ENCODE data around the gene TXNDC11.
A peak's percentile ranks its signal among the peaks of the same experiment; 100 is the strongest.

TXNDC11 gene

DNA sequence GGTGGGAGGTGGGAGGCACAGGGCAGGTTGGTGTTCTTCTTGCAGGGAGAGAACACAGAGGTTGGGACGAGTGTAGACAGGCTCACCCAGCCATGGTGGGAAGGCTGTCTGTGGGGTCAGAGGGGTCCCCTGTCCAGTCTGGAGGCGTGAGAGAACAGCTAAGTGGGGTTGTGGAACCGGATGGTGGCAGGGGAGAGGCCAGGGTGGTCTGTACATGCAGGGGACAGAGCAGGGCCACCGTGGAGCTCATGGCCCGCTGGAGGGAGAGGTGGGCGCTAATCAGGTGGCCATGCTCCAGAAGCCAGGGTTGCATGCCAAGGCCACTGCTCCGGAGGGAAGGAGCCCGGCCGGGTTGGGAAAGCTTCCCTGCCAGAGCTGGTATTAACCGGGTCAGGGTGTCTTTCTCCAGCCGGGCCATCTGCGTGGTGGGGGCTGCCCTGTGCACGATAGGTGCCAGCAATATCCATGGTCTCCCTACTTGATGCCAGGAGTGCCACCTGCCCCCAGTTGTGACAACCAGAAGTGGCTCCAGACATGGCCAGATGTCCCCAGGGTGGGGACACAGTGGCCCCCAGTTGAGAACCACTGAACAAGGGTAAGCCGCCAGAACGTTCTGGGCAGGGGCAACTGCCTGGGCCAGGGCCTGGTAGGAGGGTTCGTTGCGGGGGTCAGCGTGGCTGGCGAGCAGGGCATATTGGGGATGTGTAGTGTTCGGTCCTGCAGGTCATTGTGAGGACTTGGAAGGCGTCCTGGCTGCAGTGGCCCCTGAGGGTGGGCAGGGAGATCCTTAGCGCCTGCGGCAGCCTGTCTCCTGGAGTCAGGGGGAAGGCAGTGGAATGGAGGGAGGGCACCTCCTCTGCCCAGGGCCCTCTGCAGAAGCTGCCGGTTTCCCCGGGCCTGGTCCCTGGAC lies 69.3 kb downstream of the TXNDC11 start:
- no peak for DNase-seq

DNA sequence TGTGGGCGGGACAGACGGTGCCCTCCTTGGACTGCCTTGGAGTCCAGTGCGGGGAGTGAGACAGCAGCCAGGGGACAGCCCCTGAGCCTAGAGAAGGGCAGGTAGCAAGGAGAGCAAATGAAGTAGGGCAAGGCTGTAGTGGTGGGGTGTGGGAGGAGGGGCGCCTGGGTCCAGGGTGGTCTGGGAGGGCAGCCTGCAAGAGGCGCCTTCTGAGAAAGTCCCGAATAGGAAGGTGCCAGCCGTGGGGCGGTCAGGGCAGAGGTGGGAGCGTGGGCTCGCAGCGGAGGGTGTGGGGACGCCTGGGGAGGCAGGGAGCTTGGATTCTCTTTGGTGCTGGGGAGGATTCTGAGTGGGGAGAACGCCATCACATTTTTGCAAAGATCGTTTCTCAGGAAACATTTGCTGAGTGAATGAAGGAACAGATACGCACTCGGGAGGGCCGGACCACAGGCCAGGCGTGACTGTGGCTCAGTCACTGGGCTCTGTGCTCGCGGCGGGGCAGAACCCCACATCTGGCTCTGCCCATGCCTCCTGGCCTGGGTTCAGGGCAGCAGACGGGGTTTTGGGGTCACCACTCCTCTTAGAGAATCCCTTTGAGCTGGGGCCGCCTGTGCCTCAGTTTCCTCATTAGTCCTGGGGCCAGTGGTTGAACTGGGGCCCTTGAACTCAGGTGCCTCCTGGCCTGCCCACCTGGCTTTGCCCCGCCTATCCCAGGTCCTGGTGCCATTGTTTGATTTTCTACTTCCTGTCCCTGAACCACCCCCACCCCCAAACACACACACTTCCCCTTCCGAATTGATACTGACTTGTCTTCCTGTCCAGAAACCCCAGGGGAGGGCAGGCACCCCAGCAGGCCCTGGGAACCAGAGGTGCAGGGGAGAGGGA lies 70.2 kb downstream of the TXNDC11 start:
- peak in 1 of 5 experiments; percentile 84 for DNase-seq

DNA sequence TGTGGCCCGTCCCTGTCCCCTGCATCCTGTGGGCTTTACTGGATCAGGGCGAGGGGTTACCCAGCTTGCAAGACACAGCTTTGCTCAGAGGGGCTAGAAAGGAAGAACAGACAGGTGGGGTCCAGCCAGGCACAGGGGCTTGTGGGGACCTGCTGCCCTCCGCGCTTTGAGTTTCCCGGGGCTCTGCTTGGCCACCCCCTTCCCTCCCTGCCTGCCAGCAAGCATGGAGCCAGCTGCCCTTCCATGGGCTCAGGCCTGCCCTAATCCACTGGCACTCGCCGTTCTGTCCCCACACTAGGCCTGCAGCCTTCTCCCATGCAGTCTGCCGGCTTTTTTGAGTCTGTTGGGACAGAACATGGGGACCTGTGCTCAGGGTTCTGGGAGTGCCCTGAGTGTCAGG lies 71.0 kb downstream of the TXNDC11 start:
- DNase-seq, result no peak

DNA sequence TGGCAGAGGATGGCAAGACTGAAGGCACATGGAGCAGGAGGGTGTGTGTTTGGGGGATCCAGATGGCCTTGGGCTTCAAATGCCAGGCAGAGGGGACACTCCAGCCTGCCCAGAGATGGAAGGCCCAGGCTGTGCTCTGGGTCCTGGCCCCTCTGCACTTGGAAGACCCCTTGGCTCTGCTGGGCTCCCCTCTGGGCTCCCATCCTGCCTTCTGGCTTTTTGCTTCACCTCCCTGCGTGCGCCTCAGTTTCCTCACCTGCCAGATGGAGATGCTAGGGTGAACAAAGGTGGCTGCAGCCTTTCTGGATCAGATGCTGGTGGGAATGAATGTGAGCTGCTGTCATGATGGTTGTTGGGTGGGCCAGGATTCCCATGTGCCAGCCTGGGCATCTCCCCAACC lies 71.4 kb downstream of the TXNDC11 start:
- DNase-seq, result no peak

DNA sequence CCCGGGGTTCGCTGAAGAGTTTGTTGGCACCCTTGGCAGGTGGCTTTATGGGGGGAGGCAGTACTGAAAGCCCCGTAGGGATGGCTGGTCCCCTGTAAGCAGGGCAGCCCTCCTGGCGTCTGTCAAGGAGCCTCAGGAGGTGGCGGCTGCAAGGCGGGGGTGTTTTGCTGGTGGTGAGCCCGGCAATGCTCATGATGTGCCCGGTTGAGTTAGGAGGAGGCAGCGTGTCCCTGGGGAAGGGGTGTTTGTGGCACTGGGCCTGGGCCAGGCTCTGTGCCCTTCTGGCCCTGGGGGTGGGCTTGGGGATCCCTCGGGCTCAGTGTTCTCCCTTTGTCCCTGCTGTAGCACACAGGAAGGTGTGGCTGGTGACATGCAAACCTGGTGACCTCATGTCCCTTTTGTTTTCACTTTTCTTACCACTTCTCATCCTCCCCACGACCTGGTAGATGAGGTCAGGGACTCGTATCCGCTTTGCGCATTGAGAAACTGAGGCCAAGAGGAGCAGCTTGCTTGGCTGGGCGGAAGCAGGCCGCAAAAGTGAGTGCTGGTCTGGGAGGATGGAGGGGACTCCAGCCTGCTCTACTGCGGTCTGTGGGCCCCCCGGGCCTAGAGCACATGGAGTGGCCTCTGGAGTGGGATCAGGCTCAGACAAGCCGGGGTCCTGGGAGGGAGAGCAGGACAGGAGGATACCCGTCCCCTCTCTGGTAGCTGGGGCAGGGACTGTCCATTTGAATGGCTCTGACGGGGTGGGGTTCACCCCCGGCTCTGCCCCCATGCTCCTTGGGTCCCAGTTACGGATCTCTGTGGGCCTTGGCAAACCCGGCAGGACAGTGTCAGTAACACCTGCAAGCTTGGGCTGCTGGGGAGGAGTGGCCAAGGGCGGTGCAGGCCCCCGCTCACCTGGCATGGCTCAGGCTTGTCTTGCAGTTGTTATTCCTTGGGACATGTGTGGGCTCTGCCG lies 72.2 kb downstream of the TXNDC11 start:
- DNase-seq, result peak in 2 of 5 experiments; percentile 22 to 58

DNA sequence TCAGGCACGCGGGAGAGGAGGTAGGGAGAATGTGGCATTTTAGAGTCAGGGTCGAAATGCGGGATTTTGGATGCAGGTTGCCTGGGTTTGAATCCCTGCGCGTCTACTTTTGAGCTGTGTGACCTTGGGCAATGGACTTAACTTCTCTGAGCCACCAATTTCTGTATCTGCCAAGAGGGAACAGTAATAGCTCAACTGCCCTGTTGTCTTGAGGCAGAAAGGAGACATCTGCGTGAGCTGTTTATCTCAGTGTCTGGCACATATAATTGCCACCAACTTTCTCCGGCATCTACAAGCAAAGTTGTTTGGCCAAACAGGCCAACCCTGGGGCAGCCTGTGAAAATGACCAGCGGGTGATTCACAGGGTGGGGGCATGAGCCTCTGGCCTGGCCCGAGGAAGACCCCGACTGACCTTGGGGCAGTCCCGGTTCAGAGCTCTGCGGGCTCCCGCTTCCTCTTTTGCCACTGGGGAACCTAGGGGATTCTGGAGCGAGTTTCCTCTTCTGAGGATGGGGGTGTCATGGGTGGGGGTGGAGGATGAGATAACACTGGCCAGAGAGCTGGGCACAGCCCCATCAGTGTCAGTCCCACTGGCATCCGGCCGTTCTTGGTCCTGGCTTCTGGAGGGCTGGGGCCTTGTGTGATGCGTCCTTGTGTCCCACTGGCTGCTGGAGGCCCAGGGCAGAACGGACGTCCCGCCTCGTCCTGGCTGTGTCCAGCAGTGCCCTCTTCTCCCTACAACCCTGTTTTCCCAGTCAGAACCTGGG lies 73.1 kb downstream of the TXNDC11 start:
- no peak for DNase-seq

DNA sequence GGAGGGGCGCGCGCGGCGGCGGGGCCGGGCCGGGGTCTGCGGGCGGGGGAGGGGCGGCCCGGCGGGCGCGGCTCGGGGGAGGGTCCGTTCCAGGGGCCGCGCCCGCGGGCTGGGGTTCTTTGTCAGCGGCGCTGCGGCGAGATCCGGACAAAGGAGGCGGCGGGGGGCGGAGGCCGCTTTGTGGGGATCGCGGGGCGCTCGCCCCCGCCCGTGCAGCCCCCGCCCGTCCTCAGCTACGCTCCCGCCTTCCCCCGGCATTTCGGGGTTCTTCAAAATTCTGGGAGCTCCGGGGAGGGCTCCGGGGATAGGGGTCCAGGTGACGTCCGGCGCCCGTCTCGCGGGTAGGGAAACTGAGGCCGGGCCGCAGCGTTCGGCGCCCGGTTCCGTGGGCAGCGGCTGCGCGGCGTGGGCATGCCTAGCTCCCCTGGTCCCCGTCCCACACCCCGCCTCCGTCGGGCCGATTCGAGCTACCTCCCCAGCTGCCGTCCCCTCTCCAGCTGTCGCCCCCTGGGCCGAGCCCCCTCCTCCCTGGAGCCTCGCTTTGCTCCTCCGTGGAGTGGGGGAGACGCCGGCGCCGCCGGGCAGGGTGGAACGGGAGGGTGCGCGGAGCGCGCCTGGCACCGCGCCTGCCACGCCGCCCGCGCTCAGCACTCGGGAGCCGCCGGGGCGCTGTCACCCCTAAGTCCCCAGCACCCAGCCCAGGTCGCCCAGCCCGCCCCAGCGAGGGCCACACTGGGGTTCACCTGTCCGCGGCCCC lies 73.9 kb downstream of the TXNDC11 start:
- DNase-seq, result peak in 1 of 5 experiments; percentile 22

DNA sequence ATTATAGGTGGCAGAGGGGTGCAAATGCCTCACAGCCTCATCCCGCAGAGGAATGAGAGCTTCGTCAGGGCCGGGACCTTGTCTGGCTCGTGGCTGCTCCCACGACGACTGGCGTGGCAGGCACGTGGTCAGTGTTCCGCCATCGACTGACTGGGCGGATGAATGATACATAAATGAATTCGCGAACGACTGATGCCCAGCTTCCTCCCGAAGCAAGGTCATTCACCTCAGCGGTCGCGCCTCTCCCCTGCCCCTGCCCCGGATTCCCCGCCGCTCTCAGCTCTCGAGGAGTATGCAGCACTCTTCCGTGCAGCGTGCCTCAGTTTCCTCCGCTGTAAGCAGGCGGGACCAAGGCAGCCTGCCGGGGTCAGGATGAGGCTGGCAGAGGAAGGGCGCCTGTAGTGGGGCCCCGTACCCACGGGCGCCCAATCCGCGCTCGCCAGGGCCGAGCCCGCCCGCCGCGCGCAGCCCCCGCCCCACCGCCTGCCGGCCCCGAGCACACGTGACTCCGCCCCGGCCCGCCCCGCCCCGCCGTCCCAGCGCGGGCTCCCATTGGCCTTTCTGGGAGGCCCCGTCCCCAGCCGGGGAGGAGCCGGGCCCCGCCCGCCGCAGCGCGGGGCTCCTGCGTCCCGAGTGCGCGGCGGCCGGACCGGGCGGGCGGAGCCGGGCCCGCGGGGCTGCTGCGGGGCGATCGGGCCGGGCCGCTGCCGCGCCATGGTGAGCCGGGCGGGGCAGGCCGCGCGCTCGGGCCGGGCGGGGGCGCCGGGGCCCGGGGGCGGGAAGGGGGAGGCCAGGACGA lies 74.6 kb downstream of the TXNDC11 start, which contains the start of gene SNN:
Gene SNN (plus strand): TSS at position 632 of the 799 bp plus-strand sequence. CDS start 7,605 bp downstream, outside the sequence.
- DNase-seq, result peak; percentile 73 to 88 (median 80)

DNA sequence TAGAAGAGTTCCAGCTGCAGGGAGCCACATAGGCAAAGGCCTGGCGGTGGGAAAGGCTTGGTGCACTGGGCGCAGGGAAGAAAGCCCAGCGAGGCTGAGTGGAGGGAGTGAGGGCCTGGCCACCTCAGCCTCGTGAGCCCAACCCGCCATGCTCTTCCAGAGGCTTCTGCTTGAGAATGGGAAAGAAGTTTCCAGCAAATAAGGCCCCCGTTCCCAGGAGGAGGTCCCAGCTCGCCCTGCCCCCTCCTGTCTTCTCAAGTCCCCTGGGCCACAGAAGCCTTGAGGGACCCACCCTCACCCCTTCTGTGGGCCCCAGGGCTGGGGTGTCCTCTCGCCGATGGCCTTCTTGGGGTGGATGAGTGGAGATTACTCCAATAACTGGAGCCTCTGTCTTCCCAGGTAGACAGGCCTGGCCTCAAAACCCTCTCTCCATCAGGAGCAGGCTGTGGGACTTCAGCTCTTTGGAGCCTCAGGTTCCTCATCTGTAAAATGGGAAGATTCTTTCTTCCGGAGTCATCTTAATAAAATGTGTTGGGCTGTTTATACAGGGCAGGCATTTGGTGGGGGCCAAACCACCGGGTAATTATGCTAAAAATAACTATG lies 75.3 kb downstream of the TXNDC11 start:
- no peak for DNase-seq

DNA sequence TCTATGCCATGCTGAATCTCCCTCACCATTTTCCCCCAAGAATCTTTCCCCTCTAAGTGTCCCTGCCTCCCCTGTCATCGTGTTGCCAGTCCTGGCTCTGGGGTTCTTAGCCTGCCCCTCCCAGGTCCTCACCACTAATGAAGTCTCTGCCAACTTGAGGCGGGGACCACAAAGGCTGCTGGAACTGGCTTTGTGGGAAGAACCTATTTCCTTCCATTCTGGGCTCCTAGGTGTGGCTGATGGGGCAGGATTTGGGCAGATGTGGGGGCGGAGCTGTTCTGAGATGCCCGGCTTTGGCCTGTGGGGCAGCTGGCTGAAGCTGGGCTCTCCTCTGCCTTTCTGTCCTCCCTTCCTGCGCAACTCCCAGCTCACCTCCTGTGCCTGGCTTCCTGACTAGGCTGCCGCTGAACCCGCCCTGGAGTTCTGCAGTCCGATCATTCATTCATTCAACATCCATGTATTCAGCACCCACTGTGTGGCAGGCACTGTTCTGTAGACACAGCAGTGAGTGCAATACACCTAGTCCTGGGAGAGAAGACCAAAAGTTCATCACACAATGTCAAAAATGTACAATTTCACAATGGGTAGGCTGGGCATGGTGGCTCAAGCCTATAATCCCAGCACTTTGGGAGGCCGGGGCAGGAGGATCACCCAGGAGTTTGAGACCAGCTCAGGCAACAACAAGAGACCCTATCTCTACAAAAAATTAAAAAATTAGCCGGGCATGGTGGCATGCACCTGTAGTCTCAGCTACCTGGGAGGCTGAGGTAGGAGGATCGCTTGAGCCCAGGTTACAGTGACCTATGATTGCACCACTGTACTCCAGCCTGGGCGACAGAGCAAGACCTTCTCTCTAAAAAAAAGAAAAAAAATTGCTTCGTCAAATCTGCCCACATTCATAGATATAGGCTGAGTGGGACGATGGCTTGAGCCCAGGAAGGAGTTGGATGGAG lies 76.3 kb downstream of the TXNDC11 start:
- no peak for DNase-seq

DNA sequence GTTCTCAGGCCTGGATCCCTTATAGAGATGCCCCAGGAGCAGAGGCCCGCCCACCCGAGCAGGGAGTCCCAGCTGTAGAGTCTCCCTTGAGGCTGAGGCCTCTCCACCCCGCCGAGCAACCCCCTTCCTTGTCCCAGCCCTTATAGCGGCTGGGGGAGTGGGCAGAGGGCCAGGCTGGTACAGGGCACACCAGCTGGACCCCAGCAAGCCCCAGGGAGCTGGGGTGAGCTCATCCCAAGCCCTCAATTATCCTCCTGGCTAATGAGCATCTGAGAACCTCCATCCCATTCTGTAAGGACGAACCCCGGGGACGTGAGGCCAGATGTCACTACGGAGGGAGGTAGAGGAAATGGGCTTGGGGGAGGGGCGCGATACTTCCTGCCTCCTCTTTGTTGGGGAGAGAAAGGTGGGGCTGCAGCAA lies 77.6 kb downstream of the TXNDC11 start:
- peak in 2 of 5 experiments; percentile 34 to 37 for DNase-seq

DNA sequence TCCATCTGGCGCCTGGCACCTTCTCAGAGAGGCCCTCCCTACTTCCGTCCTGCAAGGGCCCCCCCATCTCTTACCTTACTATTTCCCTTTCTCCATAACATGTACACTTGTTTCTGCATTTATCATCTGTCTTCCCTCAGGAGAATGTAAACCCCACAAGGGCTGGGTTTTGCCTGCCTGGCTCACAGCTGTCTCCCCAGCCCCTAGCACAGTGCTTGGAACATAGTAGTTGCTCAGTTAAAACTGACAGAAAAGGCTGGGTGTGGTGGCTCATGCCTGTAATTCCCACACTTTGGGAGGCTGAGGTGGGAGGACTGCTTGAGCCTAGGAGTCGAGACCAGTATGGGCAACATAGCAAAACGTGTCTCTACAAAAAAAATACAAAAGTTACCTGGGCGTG lies 80.1 kb downstream of the TXNDC11 start:
- no peak for DNase-seq

DNA sequence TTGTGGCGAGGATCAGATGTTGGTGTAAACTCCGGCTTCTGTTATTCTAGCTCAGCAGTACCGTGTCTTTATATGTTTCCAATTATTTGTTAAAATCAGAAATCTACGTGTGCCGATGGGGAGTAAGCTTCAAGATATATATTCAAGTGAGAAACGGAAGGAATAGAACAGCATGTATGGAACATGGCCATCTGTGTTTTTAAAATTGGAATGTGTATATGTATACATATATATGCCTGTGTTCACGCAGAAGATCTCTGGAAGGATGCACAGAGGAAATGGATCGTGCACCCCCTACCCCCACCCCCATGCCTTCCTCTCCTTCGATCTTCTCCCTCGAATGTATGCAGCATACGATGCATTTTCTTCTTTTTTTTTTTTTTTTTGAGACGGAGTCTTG lies 82.1 kb downstream of the TXNDC11 start:
- DNase-seq, result no peak

DNA sequence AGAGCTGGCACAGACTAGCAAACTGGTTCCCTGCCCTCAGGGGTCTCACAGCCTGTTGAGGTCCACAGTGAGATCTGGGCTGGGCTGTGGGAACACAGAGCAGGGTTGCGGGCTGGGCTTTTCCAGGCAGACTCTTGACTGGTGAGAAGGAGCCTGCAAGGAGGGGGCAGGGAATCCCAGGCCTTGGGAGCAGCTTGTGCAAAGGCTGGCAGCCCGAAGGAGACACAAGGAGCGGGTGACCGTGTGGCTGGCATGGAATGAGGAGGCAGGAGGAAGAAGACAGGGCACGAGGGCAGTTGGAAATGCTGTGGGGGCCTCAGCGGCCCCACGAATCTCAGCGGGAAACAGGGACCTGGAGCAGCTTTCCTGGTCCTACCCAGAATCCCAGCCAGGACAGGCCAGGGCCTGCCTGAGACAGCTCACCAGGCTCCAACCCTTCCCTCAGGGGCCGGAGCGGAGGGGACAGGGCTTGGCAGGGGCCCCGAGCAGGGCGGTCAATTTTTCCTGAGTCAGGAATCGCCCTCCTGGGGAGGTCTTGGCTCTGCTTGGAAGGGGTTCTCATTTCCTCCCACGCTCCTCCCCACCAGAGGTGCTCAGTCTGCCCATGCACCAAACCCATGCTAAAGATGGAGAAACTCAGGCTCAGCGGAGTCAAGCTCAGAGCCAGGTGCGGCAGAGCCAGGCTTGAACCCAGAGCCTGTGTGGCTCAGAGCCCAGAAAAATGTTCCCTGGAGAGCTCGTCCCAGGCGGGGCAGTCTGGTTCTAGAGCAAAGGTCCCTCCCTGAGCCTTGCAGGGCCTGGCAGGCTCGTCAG lies 83.6 kb downstream of the TXNDC11 start:
- no peak for DNase-seq

DNA sequence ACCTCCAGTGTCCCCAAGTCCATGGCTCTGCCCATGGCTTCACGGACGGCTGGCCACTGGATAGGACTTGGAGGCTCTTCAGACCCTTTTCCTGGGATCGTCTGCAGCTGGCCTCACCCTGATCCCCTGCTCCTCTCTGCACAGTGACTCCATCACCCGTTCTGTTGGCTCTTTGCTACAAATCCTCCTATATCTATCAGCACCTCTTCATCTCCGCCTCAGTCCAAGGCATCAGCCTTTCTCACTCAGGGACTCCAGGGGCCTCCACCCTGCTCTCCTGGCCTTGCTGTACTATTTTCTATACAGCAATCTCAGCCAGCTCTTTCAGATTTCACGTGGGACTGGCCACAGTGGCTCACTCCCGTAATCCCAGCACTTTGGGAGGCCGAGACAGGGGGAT lies 85.1 kb downstream of the TXNDC11 start:
- DNase-seq, result no peak

DNA sequence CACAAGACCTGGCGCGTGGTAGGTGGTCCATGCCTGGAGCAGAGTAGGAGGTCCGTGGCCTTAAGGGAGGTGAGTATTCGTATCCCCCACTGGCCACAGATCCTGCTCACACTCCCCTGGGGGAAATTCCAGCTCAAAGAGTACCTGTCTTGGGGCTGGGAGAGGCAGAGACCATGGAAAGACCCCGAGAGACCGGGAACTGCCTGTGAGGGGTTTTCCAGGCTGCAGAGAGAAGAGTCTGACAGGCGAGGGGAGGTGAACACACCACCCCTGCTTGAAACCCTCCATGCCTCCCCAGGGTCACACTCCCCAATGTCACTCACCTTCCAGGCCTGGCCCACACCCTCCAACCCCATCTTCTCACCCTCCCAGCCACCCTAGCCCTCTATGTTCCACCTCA lies 87.0 kb downstream of the TXNDC11 start:
- no peak for DNase-seq

DNA sequence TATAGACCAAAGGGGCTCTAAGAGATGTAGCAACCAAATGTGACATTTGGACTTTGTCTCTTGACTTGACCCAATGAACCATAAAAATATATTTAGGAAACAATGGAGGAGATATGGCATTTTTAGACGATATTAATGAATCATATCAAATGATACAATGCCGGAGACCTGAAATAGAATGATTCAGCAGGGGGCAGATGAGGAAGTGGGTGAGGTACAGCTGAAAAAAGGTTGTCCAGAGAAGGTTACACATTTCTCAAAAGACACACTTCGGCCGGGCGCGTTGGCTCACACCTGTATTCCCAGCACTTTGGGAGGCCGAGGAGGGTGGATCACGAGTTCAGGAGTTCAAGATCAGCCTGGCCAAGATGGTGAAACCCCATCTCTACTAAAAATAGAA lies 90.9 kb downstream of the TXNDC11 start:
- DNase-seq, result no peak
